H9 (cell line): ENCODE results near the gene NSUN6. TPM values are rescaled to one million over a fixed set of nuclear protein-coding genes. Genes with fewer than 3 reads are reported as not detected.

Experiments
- DNase-seq: peaks from one replicate; pipeline ENCODE4 v3.0.0-alpha.2; 2017
- H2AFZ ChIP-seq: one replicate; pipeline ENCODE4 v1.6.1; 2013; ENCODE audit warnings: mild to moderate bottlenecking, low read length, control low read depth, moderate library complexity
- H2AK5ac ChIP-seq: 2 replicates; pipeline ENCODE4 v1.6.1; 2013; ENCODE audit warnings: low read length, control low read depth, mixed read lengths; ENCODE audit not compliant: insufficient read length
- H2BK120ac ChIP-seq: one replicate; pipeline ENCODE4 v1.6.1; 2013; ENCODE audit warnings: low read depth, mild to moderate bottlenecking, low read length, control low read depth, inconsistent platforms; ENCODE audit not compliant: poor library complexity, severe bottlenecking
- H2BK12ac ChIP-seq: 2 replicates; pipeline ENCODE4 v1.6.1; 2013; ENCODE audit warnings: low read length, control low read depth, mixed read lengths, low read depth; ENCODE audit not compliant: insufficient read length
- H2BK15ac ChIP-seq: 2 replicates; pipeline ENCODE4 v1.6.1; 2013; ENCODE audit warnings: low read depth, low read length, control low read depth
- H2BK20ac ChIP-seq: one replicate; pipeline ENCODE4 v1.6.1; 2013; ENCODE audit warnings: low read depth, mild to moderate bottlenecking, low read length, control low read depth, inconsistent platforms; ENCODE audit not compliant: poor library complexity, severe bottlenecking
- H2BK5ac ChIP-seq: 2 replicates; pipeline ENCODE4 v1.6.1; 2013; ENCODE audit warnings: low read length, control low read depth, mixed read lengths; ENCODE audit not compliant: insufficient read length
- H3K14ac ChIP-seq: 2 replicates; pipeline ENCODE4 v1.6.1; 2013; ENCODE audit warnings: low read length, control low read depth; ENCODE audit not compliant: insufficient read depth
- H3K18ac ChIP-seq: 2 replicates; pipeline ENCODE4 v1.6.1; 2013; ENCODE audit warnings: low read depth, mild to moderate bottlenecking, mixed read lengths, low read length, control low read depth; ENCODE audit not compliant: insufficient read length
- H3K23ac ChIP-seq: 2 replicates; pipeline ENCODE4 v1.6.1; 2013; ENCODE audit warnings: low read length, control low read depth, mixed read lengths, low read depth; ENCODE audit not compliant: insufficient read length
- H3K23me2 ChIP-seq: 2 replicates; pipeline ENCODE4 v1.6.1; 2013; ENCODE audit warnings: low read depth, mild to moderate bottlenecking, mixed read lengths, low read length, control low read depth; ENCODE audit not compliant: insufficient read length, poor library complexity, severe bottlenecking
- H3K27ac ChIP-seq: 2 replicates; pipeline ENCODE4 v1.5.1; 2013; ENCODE audit warnings: low read length, control low read depth, mixed read lengths, low read depth; ENCODE audit not compliant: insufficient read length
- H3K27me3 ChIP-seq: 2 replicates; pipeline ENCODE4 v1.6.1; 2013; ENCODE audit warnings: low read length, control low read depth, inconsistent platforms; ENCODE audit not compliant: insufficient read depth
- H3K4ac ChIP-seq: 2 replicates; pipeline ENCODE4 v1.6.1; 2013; ENCODE audit warnings: low read depth, mild to moderate bottlenecking, control low read depth, inconsistent platforms, low read length, moderate library complexity
- H3K4me1 ChIP-seq: 2 replicates; pipeline ENCODE4 v1.6.1; 2013; ENCODE audit warnings: low read length, control low read depth, inconsistent platforms; ENCODE audit not compliant: insufficient read depth
- H3K4me2 ChIP-seq: 2 replicates; pipeline ENCODE4 v1.6.1; 2013; ENCODE audit warnings: low read length, control low read depth, mixed read lengths; ENCODE audit not compliant: insufficient read length, insufficient read depth
- H3K56ac ChIP-seq: 2 replicates; pipeline ENCODE4 v1.6.1; 2013; ENCODE audit warnings: low read depth, mild to moderate bottlenecking, mixed read lengths, low read length, control low read depth; ENCODE audit not compliant: insufficient read length
- H3K79me1 ChIP-seq: 2 replicates; pipeline ENCODE4 v1.6.1; 2013; ENCODE audit warnings: low read depth, mild to moderate bottlenecking, moderate library complexity, low read length, control low read depth, inconsistent platforms; ENCODE audit not compliant: insufficient read depth, poor library complexity, severe bottlenecking
- H3K79me2 ChIP-seq: 2 replicates; pipeline ENCODE4 v1.6.1; 2013; ENCODE audit warnings: low read length, control low read depth, inconsistent platforms; ENCODE audit not compliant: insufficient read depth
- H3K9ac ChIP-seq: 2 replicates; pipeline ENCODE4 v1.6.1; 2013; ENCODE audit warnings: low read length, control low read depth, mixed read lengths; ENCODE audit not compliant: insufficient read length; ENCODE audit errors: extremely low read depth
- H3K9me3 ChIP-seq: one replicate; pipeline ENCODE4 v1.6.1; 2013; ENCODE audit warnings: low read depth, low read length, inconsistent platforms; ENCODE audit not compliant: control insufficient read depth
- H3T11ph ChIP-seq: one replicate; pipeline ENCODE4 v1.6.1; 2013; ENCODE audit warnings: mild to moderate bottlenecking, low read length, control low read depth, inconsistent platforms
- H4K20me1 ChIP-seq: one replicate; pipeline ENCODE4 v1.6.1; 2013; ENCODE audit not compliant: control insufficient read depth, insufficient read length, insufficient read depth
- H4K5ac ChIP-seq: 2 replicates; pipeline ENCODE4 v1.6.1; 2013; ENCODE audit warnings: low read depth, mild to moderate bottlenecking, mixed read lengths, low read length, control low read depth; ENCODE audit not compliant: insufficient read length
- H4K8ac ChIP-seq: replicated peaks from 2 replicates; pipeline ENCODE4 v1.6.1; 2013; ENCODE audit warnings: low read length, control low read depth, mixed read lengths, low read depth; ENCODE audit not compliant: insufficient read length
- H4K91ac ChIP-seq: 2 replicates; pipeline ENCODE4 v1.6.1; 2013; ENCODE audit warnings: low read depth, mild to moderate bottlenecking, moderate library complexity, mixed read lengths, low read length, control low read depth; ENCODE audit not compliant: insufficient read length
- H3K27ac Mint-ChIP-seq, 3 experiments: 2 replicates in 2 of 3; 3 replicates in 1 of 3; pipeline ENCODE4 v1.8.0; 2020 to 2021; ENCODE audit warnings: mixed read lengths in 3 of 3, mild to moderate bottlenecking in 1 of 3, moderate library complexity in 1 of 3
- H3K27me3 Mint-ChIP-seq: 2 replicates; pipeline ENCODE4 v1.8.0; 2021; ENCODE audit warnings: low read depth, mild to moderate bottlenecking, moderate library complexity, mixed read lengths
- H3K36me3 Mint-ChIP-seq, 3 experiments: 2 replicates in 2 of 3; 3 replicates in 1 of 3; pipeline ENCODE4 v1.8.0; 2020 to 2021; ENCODE audit warnings: low read depth in 3 of 3, mixed read lengths in 3 of 3; ENCODE audit not compliant: insufficient read depth in 1 of 3
- H3K4me1 Mint-ChIP-seq, 2 experiments: 2 replicates each; pipeline ENCODE4 v1.8.0; 2020; ENCODE audit warnings: mixed read lengths in 2 of 2
- H3K4me3 Mint-ChIP-seq, 2 experiments: 2 replicates in 1 of 2; 3 replicates in 1 of 2; pipeline ENCODE4 v1.8.0; 2020 to 2021; ENCODE audit warnings: mild to moderate bottlenecking in 2 of 2, mixed read lengths in 2 of 2, moderate library complexity in 1 of 2
- H3K9me3 Mint-ChIP-seq, 2 experiments: 2 replicates in 1 of 2; 3 replicates in 1 of 2; pipeline ENCODE4 v1.8.0; 2020; ENCODE audit warnings: mild to moderate bottlenecking in 2 of 2, mixed read lengths in 2 of 2, moderate library complexity in 1 of 2
- CTCF ChIP-seq: fragments of 200-600 bp; sonication (generic); conservative IDR thresholded peaks from 3 replicates; pipeline ENCODE4 v1.8.0; 2021; ENCODE audit warnings: antibody characterized with exemption, mild to moderate bottlenecking
- WGBS: extraction: QIAGEN DNeasy Blood & Tissue Kit; methylation state at CpG from one replicate; pipeline ENCODE4 v1.1.7; 2013; ENCODE audit warnings: missing lambda C conversion rate, low lambda C conversion rate, mixed read lengths; ENCODE audit not compliant: insufficient read length; ENCODE audit errors: extremely low coverage; 5-methylcytosine and 5-hydroxymethylcytosine counted together
- total RNA-seq: library from RNA; stranded (reverse); gene quantifications from 2 replicates; pipeline ENCODE4 v1.2.1, GENCODE V29; 2021

The NSUN6 gene
- total RNA-seq, 1 experiment from 2014 or later: 11.9 TPM

- H3K18ac ChIP-seq: no peak overlapping the region
- H2BK15ac ChIP-seq: no peak overlapping the region
- no peak overlapping the region for H3K23ac ChIP-seq
- H3K79me1 ChIP-seq: no peaks in the 10 kb centered on the region
- peaks cover 37% of the 10 kb centered on the region for H3K9me3 ChIP-seq
- H3K27me3 ChIP-seq: no peaks in the 10 kb centered on the region
- H3K14ac ChIP-seq: no peak overlapping the region
- no peak overlapping the region for H3K56ac ChIP-seq
- no peak overlapping the region for H4K8ac ChIP-seq
- no CpG with 5 or more reads among the region's 6 CpGs for WGBS
- H2AK5ac ChIP-seq: no peak overlapping the region
- no peak for TF ChIP-seq CTCF
- no peak overlapping the region for H2BK12ac ChIP-seq
- H3K9ac ChIP-seq: no peak overlapping the region
- no peak for DNase-seq
- H3K27ac Mint-ChIP-seq: no peak overlapping the region
- peaks cover 2 to 12% of the 10 kb centered on the region in 2 experiments; a peak in 2 of 4 replicates for H3K4me1 Mint-ChIP-seq
- H3K36me3 Mint-ChIP-seq: peaks cover 50 to 67% (median 59%) of the 10 kb centered on the region in 3 experiments
- no peak overlapping the region for H2BK120ac ChIP-seq
- H3K9me3 Mint-ChIP-seq: peaks cover 8 to 24% of the 10 kb centered on the region in 2 experiments
- no peak overlapping the region for H2AFZ ChIP-seq
- no peaks in the 10 kb centered on the region for H3K4me1 ChIP-seq
- H3K4me2 ChIP-seq: no peak overlapping the region
- no peak overlapping the region for H3K4me3 Mint-ChIP-seq
- H3K23me2 ChIP-seq: no peaks in the 10 kb centered on the region
- H4K91ac ChIP-seq: no peak overlapping the region
- no peak overlapping the region for H2BK20ac ChIP-seq
- H3K4ac ChIP-seq: no peak overlapping the region
- H3K27ac ChIP-seq: no peak overlapping the region
- no peaks in the 10 kb centered on the region for H3K27me3 Mint-ChIP-seq
- H2BK5ac ChIP-seq: no peak overlapping the region
- H4K20me1 ChIP-seq: no peaks in the 10 kb centered on the region
- no peaks in the 10 kb centered on the region; the same call in 1 of the 2 replicates for H3K79me2 ChIP-seq
- H3T11ph ChIP-seq: no peak overlapping the region
- no peak overlapping the region for H4K5ac ChIP-seq
Measured at GRCh38 chr10:18576586-18576985, 74.8 kb downstream of the NSUN6 start.
